Hepatocyte (in vitro differentiated cells): ENCODE data around the gene LTK.

Source experiments
- EZH2 ChIP-seq: fragments of 200-600 bp; sonication (generic); IDR thresholded peaks from 2 replicates; pipeline ENCODE4 v1.6.1; 2016; ENCODE audit warnings: antibody characterized with exemption, mild to moderate bottlenecking, borderline replicate concordance
- EZH2phosphoT487 ChIP-seq: fragments of 200-600 bp; sonication (generic); IDR thresholded peaks from one replicate; pipeline ENCODE4 v1.6.1; 2018; ENCODE audit warnings: antibody characterized with exemption, mild to moderate bottlenecking, low read depth, moderate library complexity; ENCODE audit not compliant: unreplicated experiment, severe bottlenecking
- TF ChIP-seq, protein P1 (sequence below): fragments of 200-600 bp; sonication (generic); IDR thresholded peaks from 2 replicates; pipeline ENCODE4 v1.5.1; 2016; ENCODE audit warnings: antibody characterized with exemption, mild to moderate bottlenecking; ENCODE audit not compliant: poor library complexity

DNA sequence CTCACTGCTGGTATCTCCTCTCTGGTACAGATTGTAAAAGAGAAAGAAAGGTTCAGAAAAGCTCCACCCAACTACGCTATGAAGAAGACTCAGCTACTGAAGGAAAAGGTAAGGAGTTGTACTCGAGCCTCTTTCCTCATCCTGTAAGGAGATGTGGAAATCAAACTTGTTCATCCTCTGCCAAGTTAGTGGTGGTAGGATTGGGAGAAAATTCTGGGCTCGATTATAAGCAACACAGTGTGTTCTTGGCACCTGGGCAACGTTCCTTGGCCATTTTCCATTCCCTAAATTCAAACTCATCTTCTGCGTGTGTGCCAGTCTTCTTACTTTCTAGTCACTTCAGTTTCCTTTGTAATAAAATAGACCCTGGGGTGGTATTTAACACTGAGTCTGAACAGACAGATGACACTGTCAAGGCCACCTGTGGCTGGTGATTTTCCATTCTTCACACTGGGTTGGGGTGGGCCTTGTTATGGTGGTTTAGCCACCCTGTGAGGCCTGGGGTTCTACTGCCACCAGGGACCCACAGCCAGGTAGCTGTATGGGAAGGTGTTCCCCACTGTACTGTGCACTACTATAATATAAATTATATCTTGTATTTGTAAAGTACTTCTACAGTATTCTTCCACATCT is 37.1 kb downstream of the LTK start:
- TF ChIP-seq, protein P1, sequence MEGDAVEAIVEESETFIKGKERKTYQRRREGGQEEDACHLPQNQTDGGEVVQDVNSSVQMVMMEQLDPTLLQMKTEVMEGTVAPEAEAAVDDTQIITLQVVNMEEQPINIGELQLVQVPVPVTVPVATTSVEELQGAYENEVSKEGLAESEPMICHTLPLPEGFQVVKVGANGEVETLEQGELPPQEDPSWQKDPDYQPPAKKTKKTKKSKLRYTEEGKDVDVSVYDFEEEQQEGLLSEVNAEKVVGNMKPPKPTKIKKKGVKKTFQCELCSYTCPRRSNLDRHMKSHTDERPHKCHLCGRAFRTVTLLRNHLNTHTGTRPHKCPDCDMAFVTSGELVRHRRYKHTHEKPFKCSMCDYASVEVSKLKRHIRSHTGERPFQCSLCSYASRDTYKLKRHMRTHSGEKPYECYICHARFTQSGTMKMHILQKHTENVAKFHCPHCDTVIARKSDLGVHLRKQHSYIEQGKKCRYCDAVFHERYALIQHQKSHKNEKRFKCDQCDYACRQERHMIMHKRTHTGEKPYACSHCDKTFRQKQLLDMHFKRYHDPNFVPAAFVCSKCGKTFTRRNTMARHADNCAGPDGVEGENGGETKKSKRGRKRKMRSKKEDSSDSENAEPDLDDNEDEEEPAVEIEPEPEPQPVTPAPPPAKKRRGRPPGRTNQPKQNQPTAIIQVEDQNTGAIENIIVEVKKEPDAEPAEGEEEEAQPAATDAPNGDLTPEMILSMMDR, result no peak
- TF ChIP-seq EZH2, result no peak
- no peak for TF ChIP-seq EZH2phosphoT487
